Occipital lobe (tissue), 1 donor: ENCODE results near the gene MRPL45. TPM values are rescaled to one million over a fixed set of nuclear protein-coding genes. Genes with fewer than 3 reads are reported as not detected.

Source experiments
- total RNA-seq: library from RNA; depleted of rRNA; stranded (reverse); fragments of >200 nt; gene quantifications from one replicate; pipeline ENCODE4 v1.2.3, GENCODE V29; 2014

Gene MRPL45
- total RNA-seq, 1 donor from 2014 or later: 33.8 TPM

Other genes with a start within 250 kb of the MRPL45 start
- not detected for gene TBC1D3C, start 228.5 kb upstream of the MRPL45 start, total RNA-seq
- not detected for gene TBC1D3E, start 169.2 kb upstream of the MRPL45 start, total RNA-seq
- not detected for gene TBC1D3, start 104.6 kb upstream of the MRPL45 start, total RNA-seq
- gene GPR179, start 46.8 kb downstream of the MRPL45 start, total RNA-seq: 0.31 TPM
- 59.4 TPM for gene SOCS7, start 54.7 kb downstream of the MRPL45 start, total RNA-seq
- gene ARHGAP23, start 131.3 kb downstream of the MRPL45 start, total RNA-seq: 42.9 TPM